ENCODE measurements around the gene ALPL.

DNA sequence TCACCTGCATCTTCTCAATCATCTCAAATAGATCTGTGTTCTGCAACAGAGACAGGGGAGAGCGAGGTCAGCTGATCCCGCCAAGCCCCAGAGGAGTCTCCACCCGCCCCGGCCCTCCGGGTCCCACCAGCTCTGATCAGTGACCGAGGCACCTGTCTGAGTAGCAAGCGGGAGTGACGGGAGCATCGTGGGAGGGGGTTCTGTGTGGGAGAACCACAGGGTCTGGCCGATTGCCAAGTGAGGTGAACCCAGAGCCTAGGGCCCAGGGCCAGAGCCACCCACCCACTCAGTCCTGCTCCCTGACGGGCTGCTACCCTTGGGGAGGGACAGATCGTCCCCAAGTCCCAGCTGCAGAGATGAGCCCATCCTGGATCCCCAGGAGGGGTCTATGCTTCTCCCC, 110.8 kb downstream of the ALPL start:
- TF ChIP-seq, protein P1, sequence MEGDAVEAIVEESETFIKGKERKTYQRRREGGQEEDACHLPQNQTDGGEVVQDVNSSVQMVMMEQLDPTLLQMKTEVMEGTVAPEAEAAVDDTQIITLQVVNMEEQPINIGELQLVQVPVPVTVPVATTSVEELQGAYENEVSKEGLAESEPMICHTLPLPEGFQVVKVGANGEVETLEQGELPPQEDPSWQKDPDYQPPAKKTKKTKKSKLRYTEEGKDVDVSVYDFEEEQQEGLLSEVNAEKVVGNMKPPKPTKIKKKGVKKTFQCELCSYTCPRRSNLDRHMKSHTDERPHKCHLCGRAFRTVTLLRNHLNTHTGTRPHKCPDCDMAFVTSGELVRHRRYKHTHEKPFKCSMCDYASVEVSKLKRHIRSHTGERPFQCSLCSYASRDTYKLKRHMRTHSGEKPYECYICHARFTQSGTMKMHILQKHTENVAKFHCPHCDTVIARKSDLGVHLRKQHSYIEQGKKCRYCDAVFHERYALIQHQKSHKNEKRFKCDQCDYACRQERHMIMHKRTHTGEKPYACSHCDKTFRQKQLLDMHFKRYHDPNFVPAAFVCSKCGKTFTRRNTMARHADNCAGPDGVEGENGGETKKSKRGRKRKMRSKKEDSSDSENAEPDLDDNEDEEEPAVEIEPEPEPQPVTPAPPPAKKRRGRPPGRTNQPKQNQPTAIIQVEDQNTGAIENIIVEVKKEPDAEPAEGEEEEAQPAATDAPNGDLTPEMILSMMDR (conservative IDR thresholded peaks at IDR 0.05), result no peak
- no peak for TF ChIP-seq EZH2 (IDR thresholded peaks at IDR 0.05; ENCODE audit: low read depth)
